Measurements from ENCODE around the gene GATB.

DNA sequence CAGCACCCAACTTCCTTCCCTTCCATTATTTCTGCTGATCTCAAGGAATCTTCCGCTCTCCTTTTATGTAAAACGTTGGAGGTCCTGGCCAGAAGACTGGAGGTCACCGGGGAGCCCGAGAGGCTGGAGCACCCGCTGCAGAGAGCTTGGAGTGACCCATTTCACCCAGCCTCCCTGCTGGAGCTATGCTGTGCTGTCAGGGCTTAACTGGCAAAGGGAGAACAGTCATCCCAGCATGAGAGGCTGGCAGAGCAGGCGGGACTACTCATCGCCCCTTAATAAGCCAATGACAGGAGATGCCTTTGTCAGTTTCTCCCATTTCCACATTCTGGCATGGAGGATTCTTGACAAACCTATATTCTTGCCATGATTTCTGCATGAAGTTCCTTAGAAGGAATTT, 98.9 kb downstream of the GATB start:
- TF ChIP-seq EZH2phosphoT487 (IDR thresholded peaks at IDR 0.05; ENCODE audit: insufficient read depth, low read depth) (no peak), EZH2 (IDR thresholded peaks at IDR 0.05; ENCODE audit: insufficient read depth, poor library complexity, severe bottlenecking) (no peak)

Measured in GM23248 (cell line).